SK-N-SH (cell line): ENCODE data around the gene SCAPER. TPM values are rescaled to one million over a fixed set of nuclear protein-coding genes. Genes with fewer than 3 reads are reported as not detected.

Experiments
- CTCF ChIA-PET: fragments of 300-600, 350-600 bp; formaldehyde crosslinking; extraction: SDS; loops from one replicate; lab custom pipeline; 2021; lab: Yijun Ruan, JAX
- POLR2A ChIA-PET: fragments of 350-600 bp; sonication (Branson Sonifier 250); formaldehyde crosslinking; extraction: SDS; loops from one replicate; lab custom pipeline; 2020; ENCODE audit warnings: antibody characterized with exemption, inconsistent platforms; lab: Yijun Ruan, JAX
- DNase-seq: peaks from one replicate; pipeline ENCODE4 v3.0.0; 2012
- H2AFZ ChIP-seq: fragments of 200-600 bp; sonication (generic); 2 replicates; pipeline ENCODE4 v1.8.1; 2016; ENCODE audit warnings: antibody characterized with exemption, mild to moderate bottlenecking, low read depth
- H3F3A ChIP-seq: fragments of 200-600 bp; sonication (generic); replicated peaks from 2 replicates; pipeline ENCODE3; 2016; ENCODE audit warnings: antibody characterized with exemption, mild to moderate bottlenecking; ENCODE audit not compliant: insufficient read depth
- H3K27ac ChIP-seq, 2 experiments: fragments of 200-500 bp in 1 of 2; fragments of 200-600 bp in 1 of 2; sonication (Bioruptor generic) in 1 of 2; sonication (generic), shearing (Covaris generic) in 1 of 2; 2 replicates each; pipeline versions ENCODE4 v1.5.1 to v1.6.1; 2014 to 2016; ENCODE audit warnings: low read depth in 2 of 2, inconsistent platforms in 1 of 2, low read length in 1 of 2, mild to moderate bottlenecking in 1 of 2, mixed read lengths in 1 of 2
- H3K27me3 ChIP-seq: fragments of 200-600 bp; sonication (generic), shearing (Covaris generic); 2 replicates; pipeline ENCODE4 v1.6.1; 2016; ENCODE audit warnings: mixed run types; ENCODE audit not compliant: insufficient read depth
- H3K36me3 ChIP-seq, 2 experiments: fragments of 200-500 bp in 1 of 2; fragments of 200-600 bp in 1 of 2; sonication (Bioruptor generic) in 1 of 2; sonication (generic) in 1 of 2; replicated peaks in 1 of 2; 2 replicates each; pipeline versions ENCODE3 to v1.5.1; 2014 to 2016; ENCODE audit warnings: low read length in 1 of 2, mild to moderate bottlenecking in 1 of 2; ENCODE audit not compliant: insufficient read depth in 2 of 2, control insufficient read depth in 1 of 2
- H3K4me1 ChIP-seq, 2 experiments: fragments of 200-500 bp in 1 of 2; fragments of 200-600 bp in 1 of 2; sonication (Bioruptor generic) in 1 of 2; sonication (generic), shearing (Covaris generic) in 1 of 2; 2 replicates each; pipeline versions ENCODE4 v1.5.1 to v1.6.1; 2014 to 2016; ENCODE audit warnings: low read depth in 1 of 2, low read length in 1 of 2, mixed run types in 1 of 2; ENCODE audit not compliant: insufficient read depth in 2 of 2, control insufficient read depth in 1 of 2
- H3K4me2 ChIP-seq: fragments of 200-600 bp; sonication (generic), shearing (Covaris generic); 2 replicates; pipeline ENCODE4 v1.6.1; 2017; ENCODE audit warnings: mixed run types
- H3K4me3 ChIP-seq, 2 experiments: fragments of 200-500 bp in 1 of 2; fragments of 200-600 bp in 1 of 2; sonication (Bioruptor generic) in 1 of 2; sonication (generic), shearing (Covaris generic) in 1 of 2; 2 replicates each; pipeline versions ENCODE4 v1.5.1 to v1.8.1; 2014 to 2016; ENCODE audit warnings: low read depth in 2 of 2, inconsistent platforms in 1 of 2, low read length in 1 of 2, mild to moderate bottlenecking in 1 of 2, mixed read lengths in 1 of 2, moderate library complexity in 1 of 2
- H3K79me2 ChIP-seq: fragments of 200-600 bp; sonication (generic); 2 replicates; pipeline ENCODE4 v1.8.1; 2017; ENCODE audit warnings: mild to moderate bottlenecking; ENCODE audit not compliant: insufficient read depth
- H3K9ac ChIP-seq: fragments of 200-600 bp; sonication (generic); 2 replicates; pipeline ENCODE4 v1.6.1; 2017; ENCODE audit warnings: mixed run types
- H3K9me2 ChIP-seq: fragments of 200-600 bp; sonication (generic); 2 replicates; pipeline ENCODE4 v1.6.1; 2017; ENCODE audit warnings: mixed run types
- H3K9me3 ChIP-seq: fragments of 200-600 bp; sonication (generic); 2 replicates; pipeline ENCODE4 v1.6.1; 2017; ENCODE audit warnings: mixed run types, mild to moderate bottlenecking, moderate library complexity
- H4K20me1 ChIP-seq: fragments of 200-600 bp; sonication (generic); 2 replicates; pipeline ENCODE4 v1.6.1; 2017; ENCODE audit warnings: mild to moderate bottlenecking, mixed run types; ENCODE audit not compliant: insufficient read depth
- CHD2 ChIP-seq: fragments of 150-350 bp; IDR thresholded peaks from 2 replicates; pipeline ENCODE4 v1.6.1; 2018; ENCODE audit warnings: low read length; ENCODE audit not compliant: partially characterized antibody
- FOXJ3 ChIP-seq: sonication (generic); formaldehyde crosslinking; IDR thresholded peaks from 2 replicates; pipeline ENCODE4 v1.5.1; 2020; ENCODE audit warnings: mild to moderate bottlenecking, missing genetic modification reagents
- FOXM1 ChIP-seq: IDR thresholded peaks from 2 replicates; pipeline ENCODE4 v1.4.0; 2012; ENCODE audit warnings: low read depth, mild to moderate bottlenecking
- GABPA ChIP-seq: IDR thresholded peaks from 2 replicates; pipeline ENCODE4 v1.4.0; 2012; ENCODE audit warnings: low read depth, mild to moderate bottlenecking
- GATA2 ChIP-seq: sonication (generic); formaldehyde crosslinking; IDR thresholded peaks from 2 replicates; pipeline ENCODE4 v1.5.0; 2020; ENCODE audit warnings: mild to moderate bottlenecking, missing genetic modification reagents
- POLR2AphosphoS5 ChIP-seq: IDR thresholded peaks from 2 replicates; pipeline ENCODE4 v1.6.1; 2012; ENCODE audit warnings: low read depth, low read length
- RCOR1 ChIP-seq: fragments of 150-350 bp; IDR thresholded peaks from 2 replicates; pipeline ENCODE4 v1.6.1; 2017; ENCODE audit warnings: antibody characterized with exemption, low read length
- RFX5 ChIP-seq: IDR thresholded peaks from 2 replicates; pipeline ENCODE4 v1.6.1; 2012; ENCODE audit warnings: mild to moderate bottlenecking, improper control_type of control experiment, low read length
- SIN3A ChIP-seq: IDR thresholded peaks from 2 replicates; pipeline ENCODE4 v1.6.1; 2012; ENCODE audit warnings: low read depth, mild to moderate bottlenecking, low read length, moderate library complexity, borderline replicate concordance
- SMC3 ChIP-seq: IDR thresholded peaks from 2 replicates; pipeline ENCODE4 v1.6.1; 2012; ENCODE audit warnings: low read depth, low read length, improper control_type of control experiment
- TEAD4 ChIP-seq: IDR thresholded peaks from 2 replicates; pipeline ENCODE4 v1.4.0; 2012; ENCODE audit warnings: mild to moderate bottlenecking, borderline replicate concordance; ENCODE audit not compliant: insufficient read depth
- USF1 ChIP-seq: IDR thresholded peaks from 2 replicates; pipeline ENCODE4 v1.4.0; 2012; ENCODE audit warnings: low read depth, borderline replicate concordance
- USF2 ChIP-seq: fragments of 150-350 bp; IDR thresholded peaks from 2 replicates; pipeline ENCODE4 v1.6.1; 2017; ENCODE audit warnings: antibody characterized with exemption, low read length, low read depth, borderline replicate concordance
- WGBS: methylation state at CpG from one replicate; pipeline ENCODE4 v1.1.6; 2017; ENCODE audit warnings: low lambda C conversion rate; 5-methylcytosine and 5-hydroxymethylcytosine counted together
- polyA plus RNA-seq, 3 experiments: library from polyadenylated mRNA; depleted of rRNA; stranded (reverse); fragments of >200 nt; gene quantifications; 2 replicates each; pipeline ENCODE4 v1.2.3, GENCODE V29; 2012
- TF ChIP-seq, protein P1 (sequence below): IDR thresholded peaks from 2 replicates; pipeline ENCODE4 v1.4.0; 2012; ENCODE audit warnings: low read depth, borderline replicate concordance
- TF ChIP-seq, protein P2 (sequence below): IDR thresholded peaks from 2 replicates; pipeline ENCODE4 v1.4.0; 2012; ENCODE audit warnings: low read depth

Gene SCAPER
- polyA plus RNA-seq, 1 of the 3 experiments (the other 2 are of a cell fraction), result 1.8 TPM

GRCh38 chr15:76309601-76310330 lies 595.4 kb downstream of the SCAPER start:
- Histone ChIP-seq H3K27me3 (no peaks in the 10 kb centered on the region), H3K4me2 (peak overlapping the region; percentile 88), H3K27ac (peak overlapping the region in 1 of 2 experiments; percentile 80; a peak in 1 of 4 replicates), H3K4me3 (peak overlapping the region; percentile 81 to 91; a peak in 3 of 4 replicates), H3K4me1 (peaks cover 0 to 13% of the 10 kb centered on the region in 2 experiments; a peak in 2 of 4 replicates), H3K9ac (0 out of 2 replicates have a peak overlapping the region, but pooled peaks have one; percentile 87), H2AFZ (no peak overlapping the region), H3K9me3 (no peaks in the 10 kb centered on the region), H3K9me2 (no peaks in the 10 kb centered on the region), H3F3A (peaks cover 6% of the 10 kb centered on the region), H3K79me2 (peaks cover 64% of the 10 kb centered on the region), H3K36me3 (no peaks in the 10 kb centered on the region), H4K20me1 (peaks cover 26% of the 10 kb centered on the region)
- POLR2A ChIA-PET, result interaction anchor here (0.8 kb wide), 1 partner anchor 64 kb away, joined by 4 read pairs; no protein-coding TSS in a partner anchor
- DNase-seq, result no peak
- 83% methylated on average over 13 of the region's 13 CpGs for WGBS
- TF ChIP-seq RCOR1 (no peak), TEAD4 (no peak), CHD2 (no peak), SMC3 (no peak), SIN3A (no peak), POLR2AphosphoS5 (no peak), USF1 (no peak), FOXJ3 (no peak), USF2 (no peak), GABPA (no peak)
- TF ChIP-seq, protein P1, sequence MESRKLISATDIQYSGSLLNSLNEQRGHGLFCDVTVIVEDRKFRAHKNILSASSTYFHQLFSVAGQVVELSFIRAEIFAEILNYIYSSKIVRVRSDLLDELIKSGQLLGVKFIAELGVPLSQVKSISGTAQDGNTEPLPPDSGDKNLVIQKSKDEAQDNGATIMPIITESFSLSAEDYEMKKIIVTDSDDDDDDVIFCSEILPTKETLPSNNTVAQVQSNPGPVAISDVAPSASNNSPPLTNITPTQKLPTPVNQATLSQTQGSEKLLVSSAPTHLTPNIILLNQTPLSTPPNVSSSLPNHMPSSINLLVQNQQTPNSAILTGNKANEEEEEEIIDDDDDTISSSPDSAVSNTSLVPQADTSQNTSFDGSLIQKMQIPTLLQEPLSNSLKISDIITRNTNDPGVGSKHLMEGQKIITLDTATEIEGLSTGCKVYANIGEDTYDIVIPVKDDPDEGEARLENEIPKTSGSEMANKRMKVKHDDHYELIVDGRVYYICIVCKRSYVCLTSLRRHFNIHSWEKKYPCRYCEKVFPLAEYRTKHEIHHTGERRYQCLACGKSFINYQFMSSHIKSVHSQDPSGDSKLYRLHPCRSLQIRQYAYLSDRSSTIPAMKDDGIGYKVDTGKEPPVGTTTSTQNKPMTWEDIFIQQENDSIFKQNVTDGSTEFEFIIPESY, result no peak
- TF ChIP-seq, protein P2, sequence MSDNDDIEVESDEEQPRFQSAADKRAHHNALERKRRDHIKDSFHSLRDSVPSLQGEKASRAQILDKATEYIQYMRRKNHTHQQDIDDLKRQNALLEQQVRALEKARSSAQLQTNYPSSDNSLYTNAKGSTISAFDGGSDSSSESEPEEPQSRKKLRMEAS, result no peak
- CTCF ChIA-PET, result interaction anchor here (1.0 kb wide), 1 partner anchor 9 kb away, joined by 3 read pairs; no protein-coding TSS in a partner anchor

DNA sequence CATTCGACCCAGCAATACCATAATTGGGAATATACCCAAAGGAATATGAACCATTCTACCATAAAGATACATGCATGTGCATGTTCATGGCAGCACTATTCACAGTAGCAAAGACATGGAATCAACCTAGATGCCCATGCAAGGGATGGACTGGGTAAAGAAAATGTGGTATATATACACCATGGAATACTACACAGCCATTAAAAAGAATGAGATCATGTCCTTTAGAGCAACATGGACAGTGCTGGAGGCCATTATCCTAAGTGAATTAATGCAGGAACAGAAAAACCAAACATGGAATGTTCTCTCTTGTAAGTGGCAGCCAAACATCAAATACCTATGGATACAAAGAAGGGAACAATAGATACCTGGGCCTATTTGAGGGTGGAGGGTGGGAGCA lies 601.2 kb downstream of the SCAPER start:
- Histone ChIP-seq H4K20me1 (peaks cover 70% of the 10 kb centered on the region), H3K36me3 (peaks cover 0 to 2% of the 10 kb centered on the region in 2 experiments), H3K27ac (no peak overlapping the region), H3K4me2 (no peak overlapping the region), H3K9me2 (no peaks in the 10 kb centered on the region), H3F3A (peaks cover 4% of the 10 kb centered on the region), H3K4me1 (no peaks in the 10 kb centered on the region), H3K4me3 (no peak overlapping the region), H3K79me2 (peaks cover 100% of the 10 kb centered on the region), H3K27me3 (no peaks in the 10 kb centered on the region), H2AFZ (no peak overlapping the region), H3K9me3 (no peaks in the 10 kb centered on the region), H3K9ac (no peak overlapping the region)
- TF ChIP-seq RFX5 (no peak), CHD2 (no peak), GATA2 (CRISPR knock-in tag) (no peak), RCOR1 (no peak), USF1 (no peak), SIN3A (no peak), FOXM1 (no peak)
- TF ChIP-seq, protein P1, result no peak
- CTCF ChIA-PET, result no interaction called here
- 96% methylated on average over 1 of the region's 1 CpG for WGBS
- POLR2A ChIA-PET, result no interaction called here
- DNase-seq, result no peak
